NOMO-1 (cell line): ENCODE data around the gene ARHGEF12.

ENCODE experiments used
- DNase-seq, 2 experiments: peaks; one replicate each; lab custom pipeline; 2025; ENCODE audit not compliant: unreplicated experiment in 2 of 2; lab: John Stamatoyannopoulos, UW

The ARHGEF12 gene

DNA sequence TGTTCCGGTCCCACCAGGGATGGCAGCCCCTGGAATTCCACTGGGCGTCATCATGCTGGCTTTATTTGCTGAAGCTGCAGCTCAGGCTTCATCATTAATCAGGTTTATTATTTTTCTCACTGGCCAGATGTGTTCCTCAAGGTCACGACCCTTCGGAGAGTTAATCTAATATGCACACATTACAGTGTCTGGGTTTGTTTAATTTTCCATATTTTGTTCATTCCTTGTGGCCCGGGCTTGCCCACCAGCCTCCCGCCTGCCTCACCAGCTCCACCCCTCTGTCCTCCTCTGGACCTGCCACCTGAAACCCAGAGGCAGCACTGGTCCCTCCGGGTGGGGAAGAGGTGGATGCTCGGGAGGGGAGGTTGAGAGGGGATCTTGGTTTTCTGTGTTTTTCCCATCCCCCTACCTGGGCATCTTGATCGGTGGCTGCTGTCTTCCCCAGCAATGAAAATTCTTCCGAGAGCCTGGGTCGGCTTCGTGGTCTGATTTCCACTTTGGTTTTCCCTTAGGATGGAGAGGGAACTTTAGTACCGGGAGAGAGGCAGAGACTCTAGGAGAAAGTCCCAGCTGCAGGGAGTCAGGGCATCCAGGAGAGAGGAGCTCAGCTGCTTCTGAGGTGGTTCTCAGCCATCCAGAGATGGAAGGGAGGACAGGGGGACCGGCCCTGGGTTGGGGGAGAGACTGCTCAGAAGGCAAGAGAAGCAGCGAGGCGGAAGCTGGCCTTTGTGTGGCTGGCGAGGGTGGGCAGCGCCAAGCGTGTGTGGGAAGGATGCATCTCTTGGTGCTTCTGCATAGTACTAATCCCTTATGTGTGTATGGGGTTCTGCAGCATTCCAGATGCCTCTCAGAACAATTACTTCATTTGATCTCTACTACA, 177.5 kb downstream of the ARHGEF12 start:
- no peak for DNase-seq

DNA sequence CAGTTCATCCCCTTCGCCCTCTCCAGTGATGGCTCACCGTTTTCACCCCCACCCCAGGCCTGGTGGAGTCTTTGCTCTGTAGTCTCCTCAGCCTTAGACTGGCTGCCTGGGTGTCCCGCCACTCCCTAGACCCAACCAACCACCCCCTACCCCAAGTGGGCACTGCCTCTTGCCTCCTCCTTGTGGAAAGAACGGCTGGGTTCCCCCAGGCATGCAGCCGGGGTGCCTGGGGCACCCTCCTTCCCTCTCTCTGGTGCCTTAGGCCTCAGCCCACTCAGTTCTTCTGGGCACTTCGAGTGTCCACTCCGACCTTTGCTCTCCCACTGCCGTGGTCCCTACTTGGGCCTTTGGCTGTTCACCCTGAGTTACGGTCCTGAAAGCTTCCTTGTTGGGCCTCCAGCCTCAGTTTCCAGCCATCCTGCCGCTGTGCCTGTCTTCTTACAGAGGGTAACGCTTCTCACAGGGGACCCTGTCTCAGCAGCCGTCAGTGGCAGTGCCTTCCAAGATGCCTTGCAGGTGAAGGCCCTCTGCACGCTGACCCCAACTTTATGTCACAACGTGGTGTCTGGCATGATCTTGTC, 178.4 kb downstream of the ARHGEF12 start:
- no peak for DNase-seq

DNA sequence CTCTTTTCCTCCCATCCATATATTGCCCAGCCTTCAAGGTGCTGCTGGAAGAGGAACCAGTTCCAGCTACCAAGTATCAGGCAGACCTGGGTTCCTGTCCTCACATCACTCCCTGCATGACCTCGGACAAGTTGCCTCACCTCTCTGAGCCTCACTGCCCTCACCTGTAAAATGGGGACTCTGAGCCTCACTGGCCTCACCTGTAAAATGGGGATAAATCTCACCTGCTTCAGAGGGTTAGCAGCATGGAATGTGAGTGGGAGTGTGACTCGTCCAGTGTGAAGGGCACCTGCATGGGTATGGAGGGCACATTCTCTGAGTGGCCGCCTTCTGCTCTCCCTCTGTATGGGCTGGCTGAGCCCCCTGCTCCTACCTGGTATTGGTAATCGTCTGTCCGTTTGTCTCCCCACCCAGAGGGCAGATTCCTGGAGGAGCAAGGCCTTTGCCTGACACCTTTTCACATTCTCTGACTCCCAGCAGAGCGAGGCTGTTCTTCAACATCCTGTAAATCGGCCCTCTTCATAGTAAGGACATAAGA, 179.0 kb downstream of the ARHGEF12 start:
- no peak for DNase-seq

- DNase-seq, result no peak
Measured at GRCh38 chr11:120516461-120517389, 180.5 kb downstream of the ARHGEF12 start.

GRCh38 chr11:120517390-120517761, 181.2 kb downstream of the ARHGEF12 start:
- no peak for DNase-seq

GRCh38 chr11:120517801-120518291, 181.6 kb downstream of the ARHGEF12 start:
- DNase-seq, result no peak

- DNase-seq, result no peak
Measured at GRCh38 chr11:120518356-120518755, 182.1 kb downstream of the ARHGEF12 start.

- no peak for DNase-seq
Measured at GRCh38 chr11:120519474-120519873, 183.3 kb downstream of the ARHGEF12 start.

GRCh38 chr11:120520091-120520822, 184.0 kb downstream of the ARHGEF12 start:
- DNase-seq, result no peak

GRCh38 chr11:120521176-120521575, 185.0 kb downstream of the ARHGEF12 start:
- DNase-seq, result no peak

- no peak for DNase-seq
Measured at GRCh38 chr11:120522021-120522420, 185.8 kb downstream of the ARHGEF12 start.

- DNase-seq, result no peak
Measured at GRCh38 chr11:120522736-120523135, 186.5 kb downstream of the ARHGEF12 start.

DNA sequence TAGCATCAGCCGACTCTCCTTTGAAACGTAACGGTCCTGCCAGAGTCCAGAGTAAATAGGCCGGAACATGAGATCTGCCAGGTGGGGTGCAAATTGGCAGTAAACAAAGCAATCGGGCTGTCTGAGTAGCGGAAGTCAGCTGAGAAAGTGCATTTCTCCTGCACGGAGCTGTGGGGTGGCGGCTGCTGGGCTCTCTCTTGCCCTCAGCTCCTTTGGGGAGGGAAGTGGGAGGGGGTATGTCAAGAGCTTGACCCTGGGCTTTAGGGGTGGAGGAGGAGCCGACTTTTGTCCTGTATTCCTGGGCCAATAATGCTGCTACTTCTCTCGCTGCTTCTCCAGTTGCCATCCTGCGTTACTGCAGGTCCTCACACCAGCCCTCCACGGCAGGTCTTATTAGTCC, 187.0 kb downstream of the ARHGEF12 start:
- no peak for DNase-seq

GRCh38 chr11:120524536-120525085, 188.4 kb downstream of the ARHGEF12 start:
- no peak for DNase-seq

- no peak for DNase-seq
Measured at GRCh38 chr11:120525261-120526171, 189.3 kb downstream of the ARHGEF12 start.

DNA sequence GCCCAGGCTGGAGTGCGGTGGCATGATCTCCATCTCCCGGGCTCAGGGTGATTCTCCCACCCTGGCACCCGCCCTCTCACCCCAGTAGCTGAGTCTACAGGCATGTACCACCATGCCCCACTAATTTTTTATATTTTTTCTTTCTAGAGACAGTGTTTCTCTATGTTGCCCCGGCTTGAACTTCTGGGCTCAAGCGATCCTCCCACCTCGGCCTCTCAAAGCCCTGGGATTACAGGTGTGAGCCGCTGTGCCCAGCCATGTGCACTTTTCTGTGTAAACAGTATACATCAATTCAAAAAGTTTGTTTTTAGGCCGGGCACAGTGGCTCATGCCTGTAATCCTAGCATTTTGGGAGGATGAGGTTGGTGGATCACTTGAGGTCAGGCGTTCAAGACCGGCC, 190.0 kb downstream of the ARHGEF12 start:
- no peak for DNase-seq

- DNase-seq, result no peak
Measured at GRCh38 chr11:120527111-120527761, 191.0 kb downstream of the ARHGEF12 start.

- DNase-seq, result no peak
Measured at GRCh38 chr11:120528749-120529148, 192.5 kb downstream of the ARHGEF12 start.
